ENCODE measurements around the gene FKBP15. TPM values are rescaled to one million over a fixed set of nuclear protein-coding genes. Genes with fewer than 3 reads are reported as not detected.

FKBP15 gene
- total RNA-seq, 1 experiment from 2014 or later = 18.5 TPM

- peaks cover 0 to 4% (median 0%) of the 10 kb centered on the region in 3 experiments; a peak in 2 of 7 replicates for H3K36me3 Mint-ChIP-seq (ENCODE audit: insufficient read depth in 1 of 3, low read depth in 3 of 3)
- Histone ChIP-seq H3K79me1 (ENCODE audit: insufficient read depth, low read depth, low read length, poor library complexity, severe bottlenecking) (peaks cover 3% of the 10 kb centered on the region), H2BK5ac (ENCODE audit: insufficient read length, low read length) (no peak overlapping the region), H2BK120ac (ENCODE audit: low read depth, low read length, poor library complexity, severe bottlenecking) (no peak overlapping the region), H3K9me3 (ENCODE audit: control insufficient read depth, low read depth, low read length) (no peaks in the 10 kb centered on the region), H4K20me1 (ENCODE audit: control insufficient read depth, insufficient read depth, insufficient read length) (no peaks in the 10 kb centered on the region), H3K4me2 (ENCODE audit: insufficient read depth, insufficient read length, low read length) (peak overlapping the region; percentile 94), H2AK5ac (ENCODE audit: insufficient read length, low read length) (no peak overlapping the region), H3K14ac (ENCODE audit: insufficient read depth, low read length) (peak overlapping the region; percentile 95; the same call in 1 of the 2 replicates), H3K4me1 (ENCODE audit: insufficient read depth, low read length) (peaks cover 6% of the 10 kb centered on the region; the same call in 1 of the 2 replicates), H2BK15ac (ENCODE audit: low read depth, low read length) (no peak overlapping the region), H3T11ph (ENCODE audit: low read length) (no peak overlapping the region), H3K23ac (ENCODE audit: insufficient read length, low read depth, low read length) (no peak overlapping the region), H3K79me2 (ENCODE audit: insufficient read depth, low read length) (peaks cover 15% of the 10 kb centered on the region), H2BK20ac (ENCODE audit: low read depth, low read length, poor library complexity, severe bottlenecking) (no peak overlapping the region), H2AFZ (ENCODE audit: low read length) (no peak overlapping the region), H4K5ac (ENCODE audit: insufficient read length, low read depth, low read length) (no peak overlapping the region), H3K9ac (ENCODE audit: extremely low read depth, insufficient read length, low read length) (peak overlapping the region; percentile 88), H4K8ac (replicated peaks; ENCODE audit: insufficient read length, low read depth, low read length) (no peak overlapping the region), H3K23me2 (ENCODE audit: insufficient read length, low read depth, low read length, poor library complexity, severe bottlenecking) (peaks cover 12% of the 10 kb centered on the region), H3K27me3 (ENCODE audit: insufficient read depth, low read length) (no peaks in the 10 kb centered on the region), H3K27ac (ENCODE audit: insufficient read length, low read depth, low read length) (no peak overlapping the region), H4K91ac (ENCODE audit: insufficient read length, low read depth, low read length) (no peak overlapping the region), H3K18ac (ENCODE audit: insufficient read length, low read depth, low read length) (no peak overlapping the region), H3K56ac (ENCODE audit: insufficient read length, low read depth, low read length) (no peak overlapping the region), H3K4ac (ENCODE audit: low read depth, low read length) (no peak overlapping the region), H2BK12ac (ENCODE audit: insufficient read length, low read depth, low read length) (no peak overlapping the region)
- H3K9me3 Mint-ChIP-seq = no peaks in the 10 kb centered on the region; a peak in 1 of 5 replicates
- TF ChIP-seq, protein P1, sequence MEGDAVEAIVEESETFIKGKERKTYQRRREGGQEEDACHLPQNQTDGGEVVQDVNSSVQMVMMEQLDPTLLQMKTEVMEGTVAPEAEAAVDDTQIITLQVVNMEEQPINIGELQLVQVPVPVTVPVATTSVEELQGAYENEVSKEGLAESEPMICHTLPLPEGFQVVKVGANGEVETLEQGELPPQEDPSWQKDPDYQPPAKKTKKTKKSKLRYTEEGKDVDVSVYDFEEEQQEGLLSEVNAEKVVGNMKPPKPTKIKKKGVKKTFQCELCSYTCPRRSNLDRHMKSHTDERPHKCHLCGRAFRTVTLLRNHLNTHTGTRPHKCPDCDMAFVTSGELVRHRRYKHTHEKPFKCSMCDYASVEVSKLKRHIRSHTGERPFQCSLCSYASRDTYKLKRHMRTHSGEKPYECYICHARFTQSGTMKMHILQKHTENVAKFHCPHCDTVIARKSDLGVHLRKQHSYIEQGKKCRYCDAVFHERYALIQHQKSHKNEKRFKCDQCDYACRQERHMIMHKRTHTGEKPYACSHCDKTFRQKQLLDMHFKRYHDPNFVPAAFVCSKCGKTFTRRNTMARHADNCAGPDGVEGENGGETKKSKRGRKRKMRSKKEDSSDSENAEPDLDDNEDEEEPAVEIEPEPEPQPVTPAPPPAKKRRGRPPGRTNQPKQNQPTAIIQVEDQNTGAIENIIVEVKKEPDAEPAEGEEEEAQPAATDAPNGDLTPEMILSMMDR (conservative IDR thresholded peaks at IDR 0.05) = no peak
- H3K27me3 Mint-ChIP-seq (ENCODE audit: low read depth) = no peaks in the 10 kb centered on the region
- peak overlapping the region in 2 of 3 experiments; percentile 97; a peak in 5 of 7 replicates for H3K27ac Mint-ChIP-seq
- peaks cover 22 to 27% of the 10 kb centered on the region in 2 experiments for H3K4me1 Mint-ChIP-seq
- H3K4me3 Mint-ChIP-seq = peak overlapping the region; percentile 97 to 98
- no CpG with 5 or more reads among the region's 20 CpGs for WGBS (ENCODE audit: extremely low coverage, insufficient read length, low lambda C conversion rate)
- no peak for DNase-seq
These were observed 864 bp upstream of the FKBP15 start for GRCh38 chr9:113221800-113222481.
